ENCODE measurements around the gene ASB18. TPM values are rescaled to one million over a fixed set of nuclear protein-coding genes. Genes with fewer than 3 reads are reported as not detected.

Gene ASB18
- total RNA-seq, 1 donor from 2014 or later = not detected

GRCh38 chr2:236204953-236205352 lies 59.3 kb downstream of the ASB18 start:
- H3K27me3 Mint-ChIP-seq (ENCODE audit: insufficient read depth, low read depth) = peaks cover 6% of the 10 kb centered on the region
- H3K9me3 ChIP-seq (ENCODE audit: low read depth) = no peaks in the 10 kb centered on the region
- no peak for DNase-seq (ENCODE audit: low spot score)
- peaks cover 3% of the 10 kb centered on the region for H3K4me1 ChIP-seq
- no peaks in the 10 kb centered on the region for H3K79me2 ChIP-seq (ENCODE audit: low read depth)
- no peaks in the 10 kb centered on the region for H3F3A ChIP-seq (ENCODE audit: low read depth)
- peaks cover 2% of the 10 kb centered on the region for H3K36me3 Mint-ChIP-seq
- H3K27ac Mint-ChIP-seq = no peak overlapping the region
- H4K20me1 ChIP-seq (ENCODE audit: low read depth) = no peaks in the 10 kb centered on the region
- no peak for TF ChIP-seq EZH2 (IDR thresholded peaks at IDR 0.05)
- TF ChIP-seq EZH2phosphoT487 (IDR thresholded peaks at IDR 0.05) = no peak
- no peak for TF ChIP-seq CTCF (IDR thresholded peaks at IDR 0.05)
- H3K27me3 ChIP-seq = no peaks in the 10 kb centered on the region
- no peaks in the 10 kb centered on the region for H3K36me3 ChIP-seq
- H3K4me2 ChIP-seq = no peak overlapping the region
- no peak overlapping the region for H3K9ac ChIP-seq
- peaks cover 8% of the 10 kb centered on the region for H3K4me1 Mint-ChIP-seq
- no peak overlapping the region for H3K27ac ChIP-seq
- H3K4me3 Mint-ChIP-seq = no peak overlapping the region
- no peak overlapping the region for H3K4me3 ChIP-seq
- peaks cover 8% of the 10 kb centered on the region for H3K9me3 Mint-ChIP-seq
- no peak overlapping the region for H2AFZ ChIP-seq (replicated peaks)

- Histone ChIP-seq H3K4me1 (no peaks in the 10 kb centered on the region), H3K79me2 (ENCODE audit: low read depth) (no peaks in the 10 kb centered on the region), H3F3A (ENCODE audit: low read depth) (no peaks in the 10 kb centered on the region), H3K27me3 (no peaks in the 10 kb centered on the region), H3K9me3 (ENCODE audit: low read depth) (no peaks in the 10 kb centered on the region), H4K20me1 (ENCODE audit: low read depth) (no peaks in the 10 kb centered on the region), H3K4me3 (no peak overlapping the region), H3K4me2 (no peak overlapping the region), H3K9ac (no peak overlapping the region), H3K27ac (no peak overlapping the region), H2AFZ (replicated peaks) (no peak overlapping the region), H3K36me3 (no peaks in the 10 kb centered on the region)
- Mint-ChIP-seq H3K4me1 (no peaks in the 10 kb centered on the region), H3K36me3 (no peaks in the 10 kb centered on the region), H3K4me3 (no peak overlapping the region), H3K27ac (no peak overlapping the region), H3K27me3 (ENCODE audit: insufficient read depth, low read depth) (no peaks in the 10 kb centered on the region), H3K9me3 (peaks cover 4% of the 10 kb centered on the region)
- no peak for DNase-seq (ENCODE audit: low spot score)
- no peak for TF ChIP-seq CTCF (IDR thresholded peaks at IDR 0.05)
- TF ChIP-seq EZH2 (IDR thresholded peaks at IDR 0.05) = no peak
- no peak for TF ChIP-seq EZH2phosphoT487 (IDR thresholded peaks at IDR 0.05)
Observed at GRCh38 chr2:236200378-236200777, 63.8 kb downstream of the ASB18 start.

GRCh38 chr2:236196366-236196765 lies 67.8 kb downstream of the ASB18 start:
- DNase-seq (ENCODE audit: low spot score) = no peak
- Histone ChIP-seq H2AFZ (replicated peaks) (no peak overlapping the region), H3F3A (ENCODE audit: low read depth) (no peaks in the 10 kb centered on the region), H3K79me2 (ENCODE audit: low read depth) (no peaks in the 10 kb centered on the region), H3K4me1 (no peaks in the 10 kb centered on the region), H3K9ac (no peak overlapping the region), H3K27ac (no peak overlapping the region), H3K36me3 (no peaks in the 10 kb centered on the region), H4K20me1 (ENCODE audit: low read depth) (no peaks in the 10 kb centered on the region), H3K9me3 (ENCODE audit: low read depth) (no peaks in the 10 kb centered on the region), H3K27me3 (no peaks in the 10 kb centered on the region), H3K4me2 (no peak overlapping the region), H3K4me3 (no peak overlapping the region)
- Mint-ChIP-seq H3K9me3 (peaks cover 4% of the 10 kb centered on the region), H3K27me3 (ENCODE audit: insufficient read depth, low read depth) (no peaks in the 10 kb centered on the region), H3K4me3 (no peak overlapping the region), H3K36me3 (no peaks in the 10 kb centered on the region), H3K27ac (no peak overlapping the region), H3K4me1 (peaks cover 9% of the 10 kb centered on the region)
- TF ChIP-seq EZH2phosphoT487 (IDR thresholded peaks at IDR 0.05) (no peak), EZH2 (IDR thresholded peaks at IDR 0.05) (no peak), CTCF (IDR thresholded peaks at IDR 0.05) (no peak)

All from neural progenitor cell (in vitro differentiated cells).